AG09319 (cell line): Measurements from ENCODE around the gene FCHO2.
"Not testable (repeated sequence)": the region's sequence is repeated elsewhere in the genome, so short reads cannot be mapped to it uniquely, and the experiment has no call there.

ENCODE experiments used
- DNase-seq: peaks from one replicate; pipeline ENCODE4 v3.0.0-alpha.2; 2010; ENCODE audit warnings: low read depth; ENCODE audit errors: extremely low read depth
- CTCF ChIP-seq: IDR thresholded peaks from 2 replicates; pipeline ENCODE4 v1.5.1; 2011; ENCODE audit warnings: low read depth, mild to moderate bottlenecking, inconsistent platforms, low read length, moderate library complexity

FCHO2 gene

GRCh38 chr5:72956324-72957140, 691 bp downstream of the FCHO2 start:
- no peak for DNase-seq
- no peak for TF ChIP-seq CTCF

GRCh38 chr5:72957337-72957736, 1.5 kb downstream of the FCHO2 start:
- DNase-seq = no peak
- TF ChIP-seq CTCF = no peak

GRCh38 chr5:72959257-72959656, 3.4 kb downstream of the FCHO2 start:
- no peak for DNase-seq
- TF ChIP-seq CTCF = no peak

GRCh38 chr5:72974481-72974880, 18.6 kb downstream of the FCHO2 start:
- not testable (repeated sequence) for DNase-seq

- DNase-seq = not testable (repeated sequence)
Measured at GRCh38 chr5:72976810-72977209, 21.0 kb downstream of the FCHO2 start.

- no peak for DNase-seq
- TF ChIP-seq CTCF = no peak
Measured at GRCh38 chr5:72985719-72986118, 29.9 kb downstream of the FCHO2 start.

GRCh38 chr5:72988769-72989168, 32.9 kb downstream of the FCHO2 start:
- no peak for TF ChIP-seq CTCF
- DNase-seq = no peak

- no peak for DNase-seq
- TF ChIP-seq CTCF = no peak
Measured at GRCh38 chr5:72991394-72991793, 35.6 kb downstream of the FCHO2 start.
